HS-5 (cell line): ENCODE results near the gene ENTPD2.

Source experiments
- DNase-seq: peaks from one replicate; pipeline ENCODE4 v3.0.0-alpha.2; 2012; ENCODE audit warnings: low read depth

Gene ENTPD2

DNA sequence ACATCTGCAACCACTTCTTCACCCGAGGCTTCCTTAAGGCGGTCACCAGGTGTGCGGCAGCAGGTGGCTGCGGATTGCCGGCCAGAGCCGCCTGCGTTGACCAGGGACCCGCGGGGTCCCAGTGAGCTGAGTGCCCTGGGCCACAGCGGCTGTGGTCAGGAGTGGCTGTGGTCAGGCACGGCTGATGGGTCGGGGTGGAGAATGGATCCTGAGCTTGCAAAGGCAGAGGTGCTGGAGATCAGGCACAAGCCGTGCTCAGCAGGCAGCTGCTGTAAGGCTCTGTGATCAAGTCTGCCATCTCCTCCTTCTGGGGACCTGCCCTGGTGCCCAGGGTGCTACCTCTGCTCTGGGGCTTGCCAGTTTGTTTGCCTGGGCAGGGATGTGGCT, 25.5 kb upstream of the ENTPD2 start:
- no peak for DNase-seq

GRCh38 chr9:137078701-137079400, 25.0 kb upstream of the ENTPD2 start:
- no peak for DNase-seq

GRCh38 chr9:137077758-137078693, 24.2 kb upstream of the ENTPD2 start:
- DNase-seq = no peak

DNA sequence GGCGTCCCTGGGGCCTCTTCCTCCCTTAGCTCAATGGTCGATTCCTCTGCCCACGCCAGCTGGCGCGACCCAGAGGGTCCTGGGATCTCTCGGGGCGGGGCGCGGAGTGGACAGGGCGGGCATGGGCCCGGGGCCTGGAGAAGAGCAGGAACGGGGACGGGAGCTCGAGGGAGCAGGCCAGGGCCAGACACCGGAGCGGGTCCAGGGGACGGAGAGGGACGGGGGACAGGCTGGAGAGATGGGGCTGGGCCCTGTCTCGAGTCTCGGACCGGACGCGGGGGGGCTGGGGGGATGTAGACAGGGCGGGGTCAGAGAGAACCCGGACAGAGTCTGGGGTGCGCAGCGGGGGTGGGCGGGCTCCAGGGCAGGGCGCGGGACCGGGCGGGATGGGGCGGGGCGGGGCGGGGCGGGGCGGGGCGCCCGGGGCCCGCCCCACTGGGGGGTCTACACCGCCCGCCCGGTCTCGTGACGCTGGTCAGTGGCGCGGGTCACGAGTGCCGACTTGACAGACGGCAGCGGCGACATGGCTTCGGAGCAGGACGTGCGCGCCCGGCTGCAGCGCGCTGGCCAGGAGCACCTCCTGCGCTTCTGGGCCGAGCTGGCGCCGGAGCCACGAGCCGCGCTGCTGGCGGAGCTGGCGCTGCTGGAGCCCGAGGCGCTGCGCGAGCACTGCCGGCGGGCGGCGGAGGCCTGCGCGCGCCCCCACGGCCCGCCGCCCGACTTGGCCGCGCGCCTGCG, 23.3 kb upstream of the ENTPD2 start, which contains the start of gene UAP1L1:
Gene UAP1L1, plus strand, starts transcription at position 508 of the 738 bp plus-strand sequence. Its CDS starts 16 bp downstream, at position 524.
- no peak for DNase-seq

DNA sequence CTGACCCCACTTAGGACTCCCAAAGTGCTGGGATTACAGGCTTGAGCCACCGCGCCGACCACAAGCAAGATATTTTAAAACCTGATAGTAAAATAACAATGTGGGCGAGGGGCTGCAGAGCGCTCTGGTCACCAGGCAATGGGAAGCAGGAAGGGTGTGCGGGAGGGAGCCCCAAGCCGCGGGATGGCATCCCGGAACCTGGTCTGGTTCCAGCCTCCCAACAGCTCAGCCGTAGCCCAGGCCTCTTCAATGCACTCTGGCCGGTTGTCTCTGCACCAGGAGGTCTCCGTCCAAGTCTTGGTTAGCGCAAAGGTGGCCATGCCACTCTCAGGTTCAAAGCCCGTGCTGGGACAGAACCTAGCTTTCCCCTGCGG, 22.8 kb upstream of the ENTPD2 start:
- no peak for DNase-seq

GRCh38 chr9:137075275-137075775, 21.5 kb upstream of the ENTPD2 start:
- DNase-seq = no peak

- DNase-seq = no peak
Observed at GRCh38 chr9:137074657-137075274, 20.9 kb upstream of the ENTPD2 start.

DNA sequence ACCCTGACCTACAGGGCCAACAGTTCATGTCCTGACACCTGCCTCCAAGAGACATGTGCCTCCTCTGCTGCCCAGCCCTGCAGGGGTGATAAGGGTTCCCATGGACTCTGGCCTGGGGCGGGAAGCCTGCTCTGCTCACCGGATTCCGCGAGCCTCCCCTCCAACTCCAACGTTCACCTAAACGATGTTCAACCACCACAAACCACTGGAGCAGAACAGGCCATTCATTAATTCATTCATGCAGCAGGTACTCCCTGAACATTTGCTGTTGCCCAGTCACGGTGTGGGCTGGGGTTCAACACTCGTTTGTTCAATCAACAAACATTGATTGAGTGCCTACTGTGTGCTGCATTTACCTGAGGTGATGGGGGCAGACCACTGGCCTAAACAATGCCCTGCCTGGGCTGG, 20.1 kb upstream of the ENTPD2 start:
- no peak for DNase-seq

DNA sequence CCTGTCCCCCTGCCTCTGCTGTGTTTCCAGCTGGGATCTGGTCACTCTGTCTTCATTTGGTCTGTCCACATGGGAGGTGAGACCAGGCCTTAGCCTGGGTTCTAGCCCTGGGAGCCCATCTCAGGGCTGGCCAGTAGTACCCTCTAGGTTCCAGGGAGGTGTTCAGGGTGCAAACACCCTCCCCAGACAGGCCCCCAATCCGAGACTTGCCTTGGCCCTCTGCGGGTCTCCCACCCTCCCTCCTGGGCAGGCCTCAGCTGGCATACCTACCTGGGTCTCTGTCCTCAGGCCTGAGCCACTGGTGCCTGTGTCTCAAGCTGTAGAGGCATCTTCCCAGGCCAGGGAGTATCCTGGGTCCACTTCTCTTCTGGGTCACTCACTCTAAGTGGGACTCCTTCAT, 17.4 kb upstream of the ENTPD2 start:
- DNase-seq = no peak

GRCh38 chr9:137070906-137071275, 17.0 kb upstream of the ENTPD2 start:
- no peak for DNase-seq

- DNase-seq = no peak
Observed at GRCh38 chr9:137070201-137070905, 16.5 kb upstream of the ENTPD2 start, which contains the start of gene SAPCD2. Gene SAPCD2 (minus strand): TSS chr9:137070557. CDS start chr9:137070460, 97 bp downstream.

DNA sequence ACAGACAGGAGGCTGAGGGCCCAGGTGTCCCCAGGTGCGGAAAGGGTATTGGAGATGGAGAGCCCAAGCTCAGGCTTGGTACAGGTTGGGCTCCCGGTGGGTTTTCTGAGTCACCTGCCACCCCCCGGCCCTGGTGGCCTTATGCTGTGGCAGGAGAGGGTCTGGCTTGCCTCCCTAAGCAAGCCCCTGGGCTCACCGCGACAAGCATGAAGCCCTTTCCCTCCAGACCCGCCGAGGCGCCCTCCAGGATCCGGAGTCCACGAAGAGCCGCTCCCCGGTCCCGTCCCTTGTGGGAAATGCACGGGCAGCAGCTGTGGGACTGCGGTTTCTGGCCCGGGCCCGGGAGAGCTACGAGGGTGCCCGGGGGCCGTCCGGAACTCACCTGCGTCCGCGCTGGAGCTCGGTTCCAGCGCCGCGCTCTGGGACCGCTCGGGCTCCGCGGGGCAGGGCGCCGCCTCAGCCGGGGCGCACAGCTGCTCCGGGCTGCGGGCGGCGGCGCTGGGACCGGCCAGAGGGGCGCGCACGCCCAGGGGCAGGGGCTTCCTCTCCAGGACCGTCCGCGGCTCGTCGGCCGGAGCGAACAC, 15.7 kb upstream of the ENTPD2 start:
- DNase-seq = no peak

GRCh38 chr9:137068539-137069507, 15.0 kb upstream of the ENTPD2 start:
- no peak for DNase-seq

GRCh38 chr9:137067860-137068538, 14.1 kb upstream of the ENTPD2 start:
- DNase-seq = no peak

- DNase-seq = no peak
Observed at GRCh38 chr9:137066096-137066861, 12.4 kb upstream of the ENTPD2 start.

GRCh38 chr9:137065336-137065967, 11.6 kb upstream of the ENTPD2 start:
- DNase-seq = no peak

DNA sequence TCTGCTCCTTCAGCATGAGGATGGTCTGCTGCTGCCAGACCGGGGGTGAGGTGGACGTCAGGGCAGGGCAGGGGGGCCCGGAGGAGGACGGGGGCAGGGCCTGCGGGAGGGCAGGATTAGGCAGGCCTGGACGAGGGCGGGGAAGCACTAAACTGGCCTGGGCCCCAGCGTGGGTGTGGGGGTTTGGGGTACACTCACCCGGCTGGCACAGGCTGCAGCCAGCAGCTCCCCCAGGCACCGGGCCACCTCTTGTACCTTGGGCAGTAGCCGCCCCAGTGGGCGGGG, 11.0 kb upstream of the ENTPD2 start:
- DNase-seq = no peak
